C4-2B (cell line): Measurements from ENCODE around the gene ALAD.

Experiments used
- H3K27ac ChIP-seq: fragments of 450-650 bp; 2 replicates; pipeline ENCODE4 v1.5.1; 2017
- ZFX ChIP-seq: fragments of 450-650 bp; IDR thresholded peaks from 2 replicates; pipeline ENCODE4 v1.6.1; 2017
- TF ChIP-seq, protein P1 (sequence below): fragments of 450-650 bp; conservative IDR thresholded peaks from 2 replicates; pipeline ENCODE4 v1.5.1; 2017; ENCODE audit warnings: mild to moderate bottlenecking

ALAD gene

GRCh38 chr9:113350107-113350661, 50.9 kb downstream of the ALAD start:
- H3K27ac ChIP-seq: peak overlapping the region; percentile 56; the same call in 1 of the 2 replicates
- TF ChIP-seq ZFX: no peak
- TF ChIP-seq, protein P1, sequence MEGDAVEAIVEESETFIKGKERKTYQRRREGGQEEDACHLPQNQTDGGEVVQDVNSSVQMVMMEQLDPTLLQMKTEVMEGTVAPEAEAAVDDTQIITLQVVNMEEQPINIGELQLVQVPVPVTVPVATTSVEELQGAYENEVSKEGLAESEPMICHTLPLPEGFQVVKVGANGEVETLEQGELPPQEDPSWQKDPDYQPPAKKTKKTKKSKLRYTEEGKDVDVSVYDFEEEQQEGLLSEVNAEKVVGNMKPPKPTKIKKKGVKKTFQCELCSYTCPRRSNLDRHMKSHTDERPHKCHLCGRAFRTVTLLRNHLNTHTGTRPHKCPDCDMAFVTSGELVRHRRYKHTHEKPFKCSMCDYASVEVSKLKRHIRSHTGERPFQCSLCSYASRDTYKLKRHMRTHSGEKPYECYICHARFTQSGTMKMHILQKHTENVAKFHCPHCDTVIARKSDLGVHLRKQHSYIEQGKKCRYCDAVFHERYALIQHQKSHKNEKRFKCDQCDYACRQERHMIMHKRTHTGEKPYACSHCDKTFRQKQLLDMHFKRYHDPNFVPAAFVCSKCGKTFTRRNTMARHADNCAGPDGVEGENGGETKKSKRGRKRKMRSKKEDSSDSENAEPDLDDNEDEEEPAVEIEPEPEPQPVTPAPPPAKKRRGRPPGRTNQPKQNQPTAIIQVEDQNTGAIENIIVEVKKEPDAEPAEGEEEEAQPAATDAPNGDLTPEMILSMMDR: no peak

DNA sequence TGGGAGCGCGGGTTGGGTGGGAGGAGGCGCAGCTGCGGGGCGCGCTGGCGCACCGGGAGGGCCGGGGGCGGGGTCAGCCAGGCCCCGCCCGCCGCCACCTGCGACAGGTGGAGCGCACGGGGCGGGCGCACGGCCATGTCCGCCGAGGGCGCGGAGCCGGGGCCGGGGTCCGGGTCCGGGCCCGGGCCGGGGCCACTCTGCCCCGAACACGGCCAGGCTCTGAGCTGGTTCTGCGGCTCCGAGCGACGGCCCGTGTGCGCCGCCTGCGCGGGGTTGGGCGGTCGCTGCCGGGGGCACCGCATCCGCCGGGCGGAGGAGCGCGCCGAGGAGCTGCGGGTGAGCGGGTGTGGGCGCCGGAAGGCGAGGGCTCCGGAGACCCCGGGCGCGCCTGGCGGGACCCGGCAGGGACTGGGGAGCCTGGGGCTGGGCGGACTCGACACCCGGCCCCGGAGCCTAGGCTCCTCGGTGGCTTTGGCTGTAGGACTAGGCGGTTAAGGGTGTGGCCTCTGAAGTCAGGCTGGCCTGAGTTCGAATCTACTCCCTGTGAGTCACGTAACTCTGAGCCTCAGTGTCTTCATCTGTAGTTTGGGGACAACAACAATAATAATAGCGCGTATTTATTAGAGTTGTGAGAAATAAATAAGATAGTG, 51.5 kb downstream of the ALAD start, which contains the start of gene BSPRY:
BSPRY (plus strand) TSS at position 97 of the 650 bp plus-strand sequence; CDS start at position 136, 39 bp downstream.
- H3K27ac ChIP-seq: peak within 1 kb of the TSS; percentile 56
- TF ChIP-seq ZFX: peak; percentile 45
- TF ChIP-seq, protein P1: no peak

DNA sequence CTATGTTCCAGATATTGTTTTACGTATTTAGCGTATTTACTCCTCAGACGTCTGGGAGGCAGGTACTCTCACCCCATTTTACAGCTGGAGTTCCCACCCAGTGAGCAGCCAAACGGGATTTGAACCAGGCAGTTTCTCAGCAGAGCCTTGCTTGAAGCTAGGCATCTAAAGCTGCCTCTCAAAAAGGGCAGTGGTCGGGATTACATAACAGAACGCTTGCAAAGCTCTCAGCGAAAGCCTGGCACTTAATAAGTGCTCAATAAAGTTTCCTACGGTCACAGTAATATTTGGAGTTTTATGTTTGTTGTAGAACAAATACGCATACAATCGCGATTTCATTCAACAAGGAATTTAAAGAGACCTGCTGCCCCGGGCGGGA, 52.0 kb downstream of the ALAD start:
- H3K27ac ChIP-seq: peak overlapping the region; percentile 56; the same call in 1 of the 2 replicates
- TF ChIP-seq, protein P1: no peak

DNA sequence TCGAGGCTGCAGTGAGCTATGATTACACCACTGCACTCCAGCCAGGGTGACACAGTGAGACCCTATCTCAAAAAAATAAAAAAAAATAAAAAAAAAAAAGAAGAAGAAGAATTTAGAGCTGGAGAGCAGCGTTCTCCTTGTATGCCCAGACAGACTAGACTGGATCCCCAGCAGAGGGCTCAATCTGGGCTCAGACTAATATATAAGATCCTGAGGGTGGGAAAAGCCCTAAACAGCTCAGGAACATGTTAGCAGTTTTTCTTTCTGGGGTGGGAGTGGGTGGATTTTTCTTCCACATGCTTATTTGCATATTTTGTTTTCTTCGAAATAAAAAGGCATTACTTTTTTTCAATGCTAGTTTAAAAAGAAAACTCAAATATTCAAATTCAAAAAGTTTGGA, 52.6 kb downstream of the ALAD start:
- no peak for TF ChIP-seq ZFX
- TF ChIP-seq, protein P1: no peak
- H3K27ac ChIP-seq: no peak overlapping the region

DNA sequence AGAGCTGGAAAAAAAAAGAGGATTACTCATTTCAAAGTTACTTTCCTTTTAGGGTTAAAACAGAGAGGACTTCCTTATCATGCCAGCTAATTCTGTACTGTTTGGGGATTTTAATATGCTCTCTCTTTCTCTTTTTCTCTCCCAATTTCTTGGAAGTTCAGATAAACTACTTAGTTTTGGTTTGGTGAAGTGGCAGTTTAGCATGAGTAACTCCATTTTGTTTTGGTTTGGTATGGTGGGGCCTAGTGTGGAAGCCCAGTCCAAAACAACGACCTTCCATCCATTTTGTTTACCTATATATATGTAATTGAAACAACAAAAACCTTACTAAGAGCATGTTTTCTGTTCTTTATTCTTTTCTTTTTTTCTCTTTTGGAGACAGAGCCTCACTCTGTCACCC, 55.4 kb downstream of the ALAD start:
- TF ChIP-seq, protein P1: no peak
- TF ChIP-seq ZFX: no peak

GRCh38 chr9:113345190-113345589, 55.9 kb downstream of the ALAD start:
- TF ChIP-seq, protein P1: no peak
- no peak for TF ChIP-seq ZFX
- no peak overlapping the region for H3K27ac ChIP-seq

More for the DNA sequence above, 55.4 kb downstream of the ALAD start:
- H3K27ac ChIP-seq: no peak overlapping the region

GRCh38 chr9:113343732-113344231, 57.3 kb downstream of the ALAD start:
- TF ChIP-seq, protein P1: no peak
- no peak for TF ChIP-seq ZFX
- peak overlapping the region; percentile 14; the same call in 1 of the 2 replicates for H3K27ac ChIP-seq
